ENCODE results near the gene LPAR3.

LPAR3 gene

DNA sequence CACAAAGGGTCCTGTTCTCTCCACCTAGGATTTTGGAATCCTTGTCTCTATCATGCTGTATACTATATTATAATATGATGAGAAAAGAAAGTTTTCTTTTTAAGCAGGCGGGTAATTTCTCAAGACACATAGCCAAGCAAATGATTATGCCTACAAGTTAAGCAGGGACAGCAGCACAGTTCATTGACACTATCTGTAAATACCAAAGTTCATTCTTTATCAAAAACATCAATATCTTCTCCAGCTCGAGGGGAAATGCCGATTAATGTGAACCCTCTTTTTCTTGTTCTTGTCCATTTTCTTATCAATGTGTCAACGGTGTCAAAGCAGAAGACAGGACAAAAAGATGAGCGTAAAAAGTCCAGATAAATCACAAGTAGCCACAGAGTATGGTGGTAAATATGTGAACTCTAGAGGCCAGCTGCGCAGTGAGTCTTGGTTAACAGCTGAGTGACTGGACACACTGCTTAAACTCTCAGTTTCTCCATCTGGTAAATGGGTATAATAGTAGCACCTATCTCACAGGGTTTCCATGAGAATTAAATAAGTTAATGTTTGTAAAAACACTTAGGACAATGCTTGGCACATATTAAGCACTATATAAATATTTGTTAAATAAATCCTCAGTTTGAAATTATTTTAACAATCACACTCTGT, 30.9 kb downstream of the LPAR3 start:
- DNase-seq (ENCODE audit: insufficient read length, low spot score) = no peak
- no peak for TF ChIP-seq POU2F2 (IDR thresholded peaks at IDR 0.05; ENCODE audit: low read depth, low read length)
- no peak for TF ChIP-seq PAX5 (IDR thresholded peaks at IDR 0.05; ENCODE audit: insufficient read depth, low read length, severe bottlenecking)
- TF ChIP-seq POLR2A (IDR thresholded peaks at IDR 0.05; ENCODE audit: low read depth, low read length) = no peak
- TF ChIP-seq POLR2AphosphoS5 (IDR thresholded peaks at IDR 0.05; ENCODE audit: low read depth, low read length) = no peak
- TF ChIP-seq TAF1 (IDR thresholded peaks at IDR 0.05; ENCODE audit: low read depth, low read length) = no peak
- no peak for TF ChIP-seq SPI1 (IDR thresholded peaks at IDR 0.05; ENCODE audit: low read depth, low read length)
- FAIRE-seq = peak; percentile 84

- DNase-seq (ENCODE audit: insufficient read length, low spot score) (no peak), FAIRE-seq (no peak)
- TF ChIP-seq POU2F2 (IDR thresholded peaks at IDR 0.05; ENCODE audit: low read depth, low read length) = no peak
- no peak for TF ChIP-seq PAX5 (IDR thresholded peaks at IDR 0.05; ENCODE audit: insufficient read depth, low read length, severe bottlenecking)
- TF ChIP-seq TAF1 (IDR thresholded peaks at IDR 0.05; ENCODE audit: low read depth, low read length) = no peak
- TF ChIP-seq SPI1 (IDR thresholded peaks at IDR 0.05; ENCODE audit: low read depth, low read length) = peak; percentile 51; the same call in 1 of the 2 replicates
- TF ChIP-seq POLR2AphosphoS5 (IDR thresholded peaks at IDR 0.05; ENCODE audit: low read depth, low read length) = no peak
Observed at GRCh38 chr1:84861516-84861915, 31.5 kb downstream of the LPAR3 start.

GRCh38 chr1:84859866-84860265, 33.1 kb downstream of the LPAR3 start:
- TF ChIP-seq POLR2AphosphoS5 (IDR thresholded peaks at IDR 0.05; ENCODE audit: low read depth, low read length) = no peak
- TF ChIP-seq POU2F2 (IDR thresholded peaks at IDR 0.05; ENCODE audit: low read depth, low read length) = no peak
- TF ChIP-seq TAF1 (IDR thresholded peaks at IDR 0.05; ENCODE audit: low read depth, low read length) = no peak
- TF ChIP-seq SPI1 (IDR thresholded peaks at IDR 0.05; ENCODE audit: low read depth, low read length) = no peak
- TF ChIP-seq POLR2A (IDR thresholded peaks at IDR 0.05; ENCODE audit: low read depth, low read length) = no peak
- no peak for TF ChIP-seq PAX5 (IDR thresholded peaks at IDR 0.05; ENCODE audit: insufficient read depth, low read length, severe bottlenecking)
- FAIRE-seq (no peak), DNase-seq (ENCODE audit: insufficient read length, low spot score) (no peak)

DNA sequence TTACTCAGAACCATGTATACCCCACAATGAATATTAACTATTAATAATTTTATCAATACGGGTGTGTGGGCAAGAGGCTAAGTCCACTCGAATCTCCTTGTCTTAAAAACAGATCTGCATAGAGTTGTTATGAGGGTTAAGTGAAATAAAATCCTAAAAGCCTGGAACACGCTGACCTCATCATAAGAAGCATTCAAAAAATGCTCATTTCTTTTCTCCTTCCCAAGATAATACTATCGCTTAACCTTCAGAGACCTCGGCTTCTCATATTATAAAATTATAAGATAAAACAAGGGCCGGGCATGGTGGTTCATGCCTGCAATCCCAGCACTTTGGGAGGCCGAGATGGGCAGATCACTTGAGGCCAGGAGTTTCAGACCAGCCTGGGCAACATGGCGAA, 35.1 kb downstream of the LPAR3 start:
- FAIRE-seq (no peak), DNase-seq (ENCODE audit: insufficient read length, low spot score) (no peak)
- no peak for TF ChIP-seq POLR2A (IDR thresholded peaks at IDR 0.05; ENCODE audit: low read depth, low read length)
- TF ChIP-seq POLR2AphosphoS5 (IDR thresholded peaks at IDR 0.05; ENCODE audit: low read depth, low read length) = no peak
- no peak for TF ChIP-seq POU2F2 (IDR thresholded peaks at IDR 0.05; ENCODE audit: low read depth, low read length)
- TF ChIP-seq SPI1 (IDR thresholded peaks at IDR 0.05; ENCODE audit: low read depth, low read length) = no peak
- TF ChIP-seq PAX5 (IDR thresholded peaks at IDR 0.05; ENCODE audit: insufficient read depth, low read length, severe bottlenecking) = no peak
- no peak for TF ChIP-seq TAF1 (IDR thresholded peaks at IDR 0.05; ENCODE audit: low read depth, low read length)

- DNase-seq (ENCODE audit: insufficient read length, low spot score) = no peak
- FAIRE-seq = no peak
- TF ChIP-seq PAX5 (IDR thresholded peaks at IDR 0.05; ENCODE audit: insufficient read depth, low read length, severe bottlenecking) = no peak
Observed at GRCh38 chr1:84856726-84857270, 36.2 kb downstream of the LPAR3 start.

DNA sequence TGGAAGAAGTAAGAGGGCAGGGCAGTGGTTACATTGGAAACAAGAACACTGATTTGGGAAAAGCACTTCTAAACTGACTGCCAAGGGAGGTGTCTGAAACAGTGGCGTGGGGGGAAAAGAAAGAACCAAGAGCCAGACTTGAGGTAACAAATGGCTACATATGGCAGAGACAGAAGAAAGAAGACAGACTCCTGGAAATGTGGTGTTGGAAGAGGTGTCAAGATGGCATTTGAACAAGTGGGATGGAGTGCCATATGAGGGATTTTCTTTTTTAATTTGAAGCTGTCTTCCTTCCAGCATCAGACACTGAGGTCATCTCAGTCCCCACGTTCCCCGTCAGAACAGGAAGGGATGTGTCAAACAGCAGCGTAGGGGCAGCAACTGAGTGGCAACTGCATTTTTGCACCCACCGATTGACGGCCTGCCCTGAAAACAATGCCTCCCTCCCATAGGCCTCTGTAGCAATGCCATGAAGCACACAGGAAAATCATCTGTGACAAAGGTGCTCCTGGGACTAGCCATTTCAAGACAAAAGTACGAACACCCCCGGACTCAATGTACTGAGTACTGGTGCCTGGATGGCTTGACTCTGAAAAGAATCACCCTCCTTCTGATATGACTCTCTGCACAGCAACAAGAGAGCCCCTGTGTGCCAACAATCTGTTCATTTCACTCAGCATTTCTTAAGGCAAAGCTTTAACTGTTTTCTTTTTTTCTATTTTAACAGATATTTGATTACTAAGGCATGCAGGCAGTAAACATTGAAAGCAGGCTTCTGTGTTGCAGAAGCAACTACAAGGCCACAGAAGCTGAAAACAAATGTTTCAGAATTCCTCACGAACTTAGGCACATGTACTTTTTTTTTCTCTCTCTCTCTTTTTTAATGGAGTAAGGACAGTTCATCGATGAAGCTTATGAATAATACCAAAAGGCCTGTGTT, 37.0 kb downstream of the LPAR3 start:
- no peak for TF ChIP-seq POLR2A (IDR thresholded peaks at IDR 0.05; ENCODE audit: low read depth, low read length)
- TF ChIP-seq SPI1 (IDR thresholded peaks at IDR 0.05; ENCODE audit: low read depth, low read length) = no peak
- no peak for TF ChIP-seq POLR2AphosphoS5 (IDR thresholded peaks at IDR 0.05; ENCODE audit: low read depth, low read length)
- no peak for TF ChIP-seq TAF1 (IDR thresholded peaks at IDR 0.05; ENCODE audit: low read depth, low read length)
- TF ChIP-seq POU2F2 (IDR thresholded peaks at IDR 0.05; ENCODE audit: low read depth, low read length) = no peak
- no peak for TF ChIP-seq PAX5 (IDR thresholded peaks at IDR 0.05; ENCODE audit: insufficient read depth, low read length, severe bottlenecking)
- DNase-seq (ENCODE audit: insufficient read length, low spot score) (no peak), FAIRE-seq (no peak)

DNA sequence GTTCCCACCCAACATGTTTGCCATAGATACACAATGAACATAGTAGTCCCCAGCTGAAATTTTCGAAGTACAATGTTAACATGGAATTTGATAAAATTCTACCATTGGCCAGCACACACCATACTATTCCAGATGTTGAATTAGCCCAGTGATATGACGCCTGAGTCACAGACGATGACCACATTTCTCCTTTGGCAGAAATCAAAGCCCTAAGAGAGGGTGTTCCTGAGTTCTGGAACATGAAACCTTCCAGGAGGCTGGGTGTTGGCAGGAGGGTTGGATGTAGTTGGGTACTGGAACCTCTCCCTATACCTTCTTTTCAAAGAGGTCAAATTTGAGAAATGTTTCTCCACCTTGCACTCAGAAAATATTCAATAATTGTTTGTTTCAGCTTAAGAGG, 37.8 kb downstream of the LPAR3 start:
- DNase-seq (ENCODE audit: insufficient read length, low spot score) (no peak), FAIRE-seq (no peak)
- TF ChIP-seq PAX5 (IDR thresholded peaks at IDR 0.05; ENCODE audit: insufficient read depth, low read length, severe bottlenecking) (no peak), TAF1 (IDR thresholded peaks at IDR 0.05; ENCODE audit: low read depth, low read length) (no peak), POU2F2 (IDR thresholded peaks at IDR 0.05; ENCODE audit: low read depth, low read length) (no peak), POLR2AphosphoS5 (IDR thresholded peaks at IDR 0.05; ENCODE audit: low read depth, low read length) (no peak), POLR2A (IDR thresholded peaks at IDR 0.05; ENCODE audit: low read depth, low read length) (no peak), SPI1 (IDR thresholded peaks at IDR 0.05; ENCODE audit: low read depth, low read length) (no peak)

GRCh38 chr1:84853741-84854721, 39.0 kb downstream of the LPAR3 start:
- FAIRE-seq = peak; percentile 97

DNA sequence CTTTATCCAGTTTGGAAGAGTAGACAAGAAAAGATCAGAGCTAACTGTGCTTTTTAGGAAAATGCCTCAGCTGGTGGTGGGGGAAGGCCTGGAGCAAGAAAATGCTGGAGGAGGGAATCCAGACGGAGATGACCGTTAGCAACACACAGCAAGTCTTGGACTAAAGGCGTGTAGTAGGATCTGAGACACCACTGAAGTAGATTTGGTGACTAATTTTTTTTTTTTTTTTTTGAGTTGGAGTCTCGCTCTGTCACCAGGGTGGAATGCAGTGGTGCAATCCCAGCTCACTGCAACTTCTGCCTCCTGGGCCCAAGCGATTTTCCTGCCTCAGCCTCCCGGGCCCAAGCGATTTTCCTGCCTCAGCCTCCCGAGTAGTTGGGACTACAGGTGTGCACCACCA, 41.2 kb downstream of the LPAR3 start:
- FAIRE-seq (no peak), DNase-seq (ENCODE audit: insufficient read length, low spot score) (no peak)

More at GRCh38 chr1:84853741-84854721, 39.0 kb downstream of the LPAR3 start:
- peak; percentile 27 for DNase-seq (ENCODE audit: insufficient read length, low spot score)
- no peak for TF ChIP-seq POLR2A (IDR thresholded peaks at IDR 0.05; ENCODE audit: low read depth, low read length)
- peak; percentile 85 for TF ChIP-seq SPI1 (IDR thresholded peaks at IDR 0.05; ENCODE audit: low read depth, low read length)

More for the DNA sequence above, 41.2 kb downstream of the LPAR3 start:
- no peak for TF ChIP-seq TAF1 (IDR thresholded peaks at IDR 0.05; ENCODE audit: low read depth, low read length)
- TF ChIP-seq POLR2A (IDR thresholded peaks at IDR 0.05; ENCODE audit: low read depth, low read length) = no peak
- TF ChIP-seq POLR2AphosphoS5 (IDR thresholded peaks at IDR 0.05; ENCODE audit: low read depth, low read length) = no peak
- TF ChIP-seq POU2F2 (IDR thresholded peaks at IDR 0.05; ENCODE audit: low read depth, low read length) = no peak
- TF ChIP-seq PAX5 (IDR thresholded peaks at IDR 0.05; ENCODE audit: insufficient read depth, low read length, severe bottlenecking) = no peak
- TF ChIP-seq SPI1 (IDR thresholded peaks at IDR 0.05; ENCODE audit: low read depth, low read length) = no peak

Data from GM12891 (cell line).